ENCODE data around the gene AGPAT3.

AGPAT3 gene

GRCh38 chr21:43987509-43987908, 122.5 kb downstream of the AGPAT3 start:
- Histone ChIP-seq H3K27me3 (ENCODE audit: control insufficient read depth, insufficient read depth, low read length) (no peaks in the 10 kb centered on the region), H3K9me3 (ENCODE audit: control insufficient read depth, insufficient read depth, low read length) (no peaks in the 10 kb centered on the region), H3K4me1 (ENCODE audit: control insufficient read depth, insufficient read depth, low read length) (no peaks in the 10 kb centered on the region), H3K36me3 (ENCODE audit: control insufficient read depth, insufficient read depth, low read length) (no peaks in the 10 kb centered on the region), H3K27ac (ENCODE audit: low read length) (no peak overlapping the region), H3K4me3 (ENCODE audit: low read length) (no peak overlapping the region)
- no CpG with 5 or more reads among the region's 6 CpGs for WGBS (ENCODE audit: insufficient coverage, insufficient read length)
- DNase-seq (ENCODE audit: low read depth, low spot score): no peak

GRCh38 chr21:43988016-43988415, 123.0 kb downstream of the AGPAT3 start:
- Histone ChIP-seq H3K27me3 (ENCODE audit: control insufficient read depth, insufficient read depth, low read length) (no peaks in the 10 kb centered on the region), H3K27ac (ENCODE audit: low read length) (no peak overlapping the region), H3K4me3 (ENCODE audit: low read length) (no peak overlapping the region), H3K4me1 (ENCODE audit: control insufficient read depth, insufficient read depth, low read length) (no peaks in the 10 kb centered on the region), H3K36me3 (ENCODE audit: control insufficient read depth, insufficient read depth, low read length) (no peaks in the 10 kb centered on the region), H3K9me3 (ENCODE audit: control insufficient read depth, insufficient read depth, low read length) (no peaks in the 10 kb centered on the region)
- DNase-seq (ENCODE audit: low read depth, low spot score): no peak
- no CpG with 5 or more reads among the region's 9 CpGs for WGBS (ENCODE audit: insufficient coverage, insufficient read length)

GRCh38 chr21:43988506-43989230, 123.6 kb downstream of the AGPAT3 start:
- Histone ChIP-seq H3K4me3 (ENCODE audit: low read length) (no peak overlapping the region), H3K36me3 (ENCODE audit: control insufficient read depth, insufficient read depth, low read length) (no peaks in the 10 kb centered on the region), H3K27me3 (ENCODE audit: control insufficient read depth, insufficient read depth, low read length) (no peaks in the 10 kb centered on the region), H3K4me1 (ENCODE audit: control insufficient read depth, insufficient read depth, low read length) (no peaks in the 10 kb centered on the region), H3K27ac (ENCODE audit: low read length) (no peak overlapping the region), H3K9me3 (ENCODE audit: control insufficient read depth, insufficient read depth, low read length) (no peaks in the 10 kb centered on the region)
- no peak for DNase-seq (ENCODE audit: low read depth, low spot score)
- no CpG with 5 or more reads among the region's 23 CpGs for WGBS (ENCODE audit: insufficient coverage, insufficient read length)

GRCh38 chr21:43989401-43989800, 124.4 kb downstream of the AGPAT3 start:
- DNase-seq (ENCODE audit: low read depth, low spot score): no peak
- Histone ChIP-seq H3K9me3 (ENCODE audit: control insufficient read depth, insufficient read depth, low read length) (no peaks in the 10 kb centered on the region), H3K36me3 (ENCODE audit: control insufficient read depth, insufficient read depth, low read length) (no peaks in the 10 kb centered on the region), H3K27ac (ENCODE audit: low read length) (no peak overlapping the region), H3K27me3 (ENCODE audit: control insufficient read depth, insufficient read depth, low read length) (no peaks in the 10 kb centered on the region), H3K4me3 (ENCODE audit: low read length) (no peak overlapping the region), H3K4me1 (ENCODE audit: control insufficient read depth, insufficient read depth, low read length) (no peaks in the 10 kb centered on the region)
- WGBS (ENCODE audit: insufficient coverage, insufficient read length): no CpG with 5 or more reads among the region's 7 CpGs

GRCh38 chr21:43991447-43991991, 126.5 kb downstream of the AGPAT3 start:
- DNase-seq (ENCODE audit: low read depth, low spot score): no peak
- H3K4me1 ChIP-seq (ENCODE audit: control insufficient read depth, insufficient read depth, low read length): no peaks in the 10 kb centered on the region
- H3K27ac ChIP-seq (ENCODE audit: low read length): no peak overlapping the region
- no peaks in the 10 kb centered on the region for H3K9me3 ChIP-seq (ENCODE audit: control insufficient read depth, insufficient read depth, low read length)
- no CpG with 5 or more reads among the region's 33 CpGs for WGBS (ENCODE audit: insufficient coverage, insufficient read length)
- no peaks in the 10 kb centered on the region for H3K27me3 ChIP-seq (ENCODE audit: control insufficient read depth, insufficient read depth, low read length)
- H3K4me3 ChIP-seq (ENCODE audit: low read length): no peak overlapping the region
- H3K36me3 ChIP-seq (ENCODE audit: control insufficient read depth, insufficient read depth, low read length): no peaks in the 10 kb centered on the region

- no peaks in the 10 kb centered on the region for H3K27me3 ChIP-seq (ENCODE audit: control insufficient read depth, insufficient read depth, low read length)
Measured at GRCh38 chr21:43992121-43992520, 127.1 kb downstream of the AGPAT3 start.

GRCh38 chr21:43993420-43993934, 128.5 kb downstream of the AGPAT3 start:
- Histone ChIP-seq H3K27me3 (ENCODE audit: control insufficient read depth, insufficient read depth, low read length) (no peaks in the 10 kb centered on the region), H3K4me1 (ENCODE audit: control insufficient read depth, insufficient read depth, low read length) (no peaks in the 10 kb centered on the region), H3K9me3 (ENCODE audit: control insufficient read depth, insufficient read depth, low read length) (no peaks in the 10 kb centered on the region), H3K4me3 (ENCODE audit: low read length) (no peak overlapping the region), H3K36me3 (ENCODE audit: control insufficient read depth, insufficient read depth, low read length) (no peaks in the 10 kb centered on the region), H3K27ac (ENCODE audit: low read length) (no peak overlapping the region)
- WGBS (ENCODE audit: insufficient coverage, insufficient read length): no CpG with 5 or more reads among the region's 18 CpGs
- DNase-seq (ENCODE audit: low read depth, low spot score): no peak

More at GRCh38 chr21:43992121-43992520, 127.1 kb downstream of the AGPAT3 start:
- no peak overlapping the region for H3K27ac ChIP-seq (ENCODE audit: low read length)
- no peak overlapping the region for H3K4me3 ChIP-seq (ENCODE audit: low read length)
- no peak for DNase-seq (ENCODE audit: low read depth, low spot score)
- no peaks in the 10 kb centered on the region for H3K9me3 ChIP-seq (ENCODE audit: control insufficient read depth, insufficient read depth, low read length)
- WGBS (ENCODE audit: insufficient coverage, insufficient read length): no CpG with 5 or more reads among the region's 11 CpGs
- no peaks in the 10 kb centered on the region for H3K36me3 ChIP-seq (ENCODE audit: control insufficient read depth, insufficient read depth, low read length)
- H3K4me1 ChIP-seq (ENCODE audit: control insufficient read depth, insufficient read depth, low read length): no peaks in the 10 kb centered on the region

GRCh38 chr21:43994085-43994484, 129.1 kb downstream of the AGPAT3 start:
- no peak for DNase-seq (ENCODE audit: low read depth, low spot score)
- H3K27me3 ChIP-seq (ENCODE audit: control insufficient read depth, insufficient read depth, low read length): no peaks in the 10 kb centered on the region
- H3K27ac ChIP-seq (ENCODE audit: low read length): no peak overlapping the region
- H3K4me1 ChIP-seq (ENCODE audit: control insufficient read depth, insufficient read depth, low read length): no peaks in the 10 kb centered on the region
- no peaks in the 10 kb centered on the region for H3K9me3 ChIP-seq (ENCODE audit: control insufficient read depth, insufficient read depth, low read length)
- WGBS (ENCODE audit: insufficient coverage, insufficient read length): no CpG with 5 or more reads among the region's 11 CpGs
- H3K36me3 ChIP-seq (ENCODE audit: control insufficient read depth, insufficient read depth, low read length): no peaks in the 10 kb centered on the region
- H3K4me3 ChIP-seq (ENCODE audit: low read length): no peak overlapping the region

- DNase-seq (ENCODE audit: low read depth, low spot score): no peak
- no CpG with 5 or more reads among the region's 9 CpGs for WGBS (ENCODE audit: insufficient coverage, insufficient read length)
- Histone ChIP-seq H3K9me3 (ENCODE audit: control insufficient read depth, insufficient read depth, low read length) (no peaks in the 10 kb centered on the region), H3K36me3 (ENCODE audit: control insufficient read depth, insufficient read depth, low read length) (no peaks in the 10 kb centered on the region), H3K4me3 (ENCODE audit: low read length) (no peak overlapping the region), H3K27me3 (ENCODE audit: control insufficient read depth, insufficient read depth, low read length) (no peaks in the 10 kb centered on the region), H3K27ac (ENCODE audit: low read length) (no peak overlapping the region), H3K4me1 (ENCODE audit: control insufficient read depth, insufficient read depth, low read length) (no peaks in the 10 kb centered on the region)
Measured at GRCh38 chr21:43994646-43995045, 129.6 kb downstream of the AGPAT3 start.

- Histone ChIP-seq H3K36me3 (ENCODE audit: control insufficient read depth, insufficient read depth, low read length) (no peaks in the 10 kb centered on the region), H3K9me3 (ENCODE audit: control insufficient read depth, insufficient read depth, low read length) (no peaks in the 10 kb centered on the region), H3K4me3 (ENCODE audit: low read length) (no peak overlapping the region), H3K4me1 (ENCODE audit: control insufficient read depth, insufficient read depth, low read length) (no peaks in the 10 kb centered on the region), H3K27ac (ENCODE audit: low read length) (no peak overlapping the region), H3K27me3 (ENCODE audit: control insufficient read depth, insufficient read depth, low read length) (no peaks in the 10 kb centered on the region)
- DNase-seq (ENCODE audit: low read depth, low spot score): no peak
- no CpG with 5 or more reads among the region's 18 CpGs for WGBS (ENCODE audit: insufficient coverage, insufficient read length)
Measured at GRCh38 chr21:43995521-43996105, 130.6 kb downstream of the AGPAT3 start.
